ENCODE data around the gene TRMT11.
"Not testable (repeated sequence)": the region's sequence is repeated elsewhere in the genome, so short reads cannot be mapped to it uniquely, and the experiment has no call there.

Gene TRMT11

DNA sequence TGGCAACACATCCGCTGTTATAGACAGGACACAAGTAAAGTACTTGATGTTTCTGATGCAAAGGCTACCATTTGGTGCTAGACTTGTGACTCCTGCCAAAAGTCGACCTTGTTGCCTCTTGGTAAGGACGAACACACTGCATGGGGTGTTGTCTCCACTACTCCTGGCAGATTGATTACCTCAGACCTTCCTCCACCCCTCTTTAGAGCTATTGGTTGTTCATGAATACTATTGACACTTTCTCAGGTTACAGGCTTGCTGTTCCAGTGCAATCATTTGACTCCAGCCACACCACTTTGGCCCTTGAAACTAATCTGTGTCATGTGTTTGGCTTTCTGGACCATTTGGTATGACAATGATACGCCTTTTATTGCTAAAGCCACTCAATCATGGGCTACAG lies 62.3 kb downstream of the TRMT11 start:
- DNase-seq, result no peak

DNA sequence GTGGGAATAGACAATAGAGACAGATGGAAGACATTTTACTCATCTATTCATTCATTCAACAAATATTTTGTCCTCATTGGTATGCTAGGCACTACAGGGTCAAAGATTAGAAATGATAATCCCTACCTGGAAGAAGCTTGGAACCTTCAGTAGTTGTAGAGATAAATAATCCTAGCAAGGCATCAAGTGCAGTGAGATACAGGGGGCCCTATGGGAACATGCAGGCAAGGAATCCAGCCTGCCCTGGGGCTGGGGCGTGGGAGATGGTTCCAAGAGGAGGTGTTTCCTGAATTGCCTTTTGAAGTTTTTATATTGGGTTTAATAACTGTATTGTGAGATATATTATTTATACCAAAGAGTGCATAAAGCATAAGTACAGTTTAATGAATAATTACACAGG lies 64.5 kb downstream of the TRMT11 start:
- DNase-seq, result no peak

DNA sequence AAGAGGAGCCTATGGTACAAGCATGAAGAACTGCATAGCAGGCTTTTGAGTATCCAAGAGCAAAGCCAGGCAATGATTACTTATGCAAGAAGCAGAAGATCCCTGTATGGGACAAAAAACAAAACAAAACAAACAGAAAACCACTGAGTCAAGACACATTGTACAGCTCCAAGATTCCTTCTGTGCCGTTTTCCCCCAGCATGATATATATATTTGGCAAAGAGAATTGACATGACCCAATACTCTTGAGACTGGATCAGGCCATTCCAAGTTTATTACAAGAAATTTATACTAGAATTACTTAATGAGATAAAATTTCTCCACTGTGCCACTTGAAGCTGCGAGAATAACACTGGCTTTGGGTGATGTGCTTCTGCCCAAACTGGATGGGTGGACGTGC lies 65.5 kb downstream of the TRMT11 start:
- DNase-seq, result no peak

DNA sequence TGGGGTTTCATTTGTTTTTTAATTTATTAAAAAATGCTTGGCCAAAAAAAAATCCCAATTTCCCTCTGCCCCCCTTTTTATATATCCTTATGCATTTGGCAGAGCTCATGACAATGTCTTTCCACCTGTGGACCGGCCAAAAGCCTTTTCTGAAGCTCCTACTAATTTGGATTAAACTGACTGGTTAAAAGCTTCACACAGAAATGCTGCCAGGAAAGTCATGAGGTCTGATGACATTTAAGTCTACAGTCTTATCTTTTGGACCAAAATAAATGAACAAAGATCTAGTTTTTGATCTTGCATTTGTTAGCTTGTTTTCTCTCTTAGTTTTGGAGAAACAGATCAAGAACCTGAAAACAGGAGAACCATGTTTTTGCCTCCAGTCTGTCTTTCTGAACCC lies 66.1 kb downstream of the TRMT11 start:
- DNase-seq, result no peak

DNA sequence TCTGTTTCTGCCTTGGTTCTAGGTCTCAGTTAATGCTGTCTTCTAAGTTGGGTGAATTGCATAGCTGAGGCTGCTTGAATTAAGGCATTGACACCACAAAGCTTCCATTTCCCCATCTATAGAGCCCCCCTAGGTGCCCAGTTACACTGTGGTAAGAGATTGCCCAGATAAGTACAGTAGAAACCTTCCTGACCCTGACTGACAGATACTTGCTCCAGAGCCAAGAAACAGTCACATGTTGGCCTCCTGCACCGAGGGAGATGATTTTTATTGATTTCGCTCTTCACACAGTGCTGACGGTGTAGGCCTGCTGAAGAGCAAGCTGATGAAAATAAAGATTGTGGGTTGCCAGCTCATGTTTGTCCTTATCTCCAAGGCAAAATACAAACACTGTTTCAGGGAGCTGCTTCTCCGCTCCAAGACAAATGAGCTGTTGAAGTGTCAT lies 67.9 kb downstream of the TRMT11 start:
- no peak for DNase-seq

DNA sequence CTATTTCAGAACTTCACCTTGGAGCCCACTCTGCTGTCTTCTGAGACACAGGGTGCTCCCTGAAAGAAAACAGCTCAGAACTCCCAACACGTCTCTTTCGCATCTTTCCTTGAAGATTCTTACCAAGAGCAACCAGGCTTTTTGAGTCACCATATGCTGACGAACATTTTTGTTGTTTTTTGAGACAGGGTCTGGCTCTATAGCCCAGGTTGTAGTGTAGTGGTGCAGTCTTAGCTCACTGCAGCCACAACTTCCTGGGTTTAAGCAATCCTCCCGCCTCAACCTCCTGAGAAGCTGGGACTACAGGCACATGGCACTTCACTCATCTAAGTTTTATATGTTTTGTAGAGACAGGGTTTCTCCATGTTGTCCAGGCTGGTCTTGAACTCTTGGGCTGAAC lies 68.5 kb downstream of the TRMT11 start:
- no peak for DNase-seq

DNA sequence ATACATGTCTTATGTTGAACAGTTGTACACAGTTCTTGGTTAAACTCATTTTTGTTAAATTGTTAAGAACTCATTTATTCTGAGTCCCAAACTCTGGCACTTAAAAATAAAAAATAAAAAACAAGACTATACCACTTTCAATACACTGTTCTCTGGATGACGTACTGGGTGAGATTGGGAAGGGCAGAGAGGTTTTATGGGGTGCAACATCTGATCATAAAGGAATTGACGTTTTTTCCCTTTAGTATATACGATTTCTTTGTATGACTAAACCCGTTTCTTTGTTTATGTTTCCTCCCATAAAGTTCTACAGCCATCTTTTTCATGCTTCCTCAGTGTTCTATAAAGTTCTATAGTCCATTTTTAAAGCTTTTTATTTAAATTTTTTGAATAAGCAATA lies 69.1 kb downstream of the TRMT11 start:
- DNase-seq, result no peak

DNA sequence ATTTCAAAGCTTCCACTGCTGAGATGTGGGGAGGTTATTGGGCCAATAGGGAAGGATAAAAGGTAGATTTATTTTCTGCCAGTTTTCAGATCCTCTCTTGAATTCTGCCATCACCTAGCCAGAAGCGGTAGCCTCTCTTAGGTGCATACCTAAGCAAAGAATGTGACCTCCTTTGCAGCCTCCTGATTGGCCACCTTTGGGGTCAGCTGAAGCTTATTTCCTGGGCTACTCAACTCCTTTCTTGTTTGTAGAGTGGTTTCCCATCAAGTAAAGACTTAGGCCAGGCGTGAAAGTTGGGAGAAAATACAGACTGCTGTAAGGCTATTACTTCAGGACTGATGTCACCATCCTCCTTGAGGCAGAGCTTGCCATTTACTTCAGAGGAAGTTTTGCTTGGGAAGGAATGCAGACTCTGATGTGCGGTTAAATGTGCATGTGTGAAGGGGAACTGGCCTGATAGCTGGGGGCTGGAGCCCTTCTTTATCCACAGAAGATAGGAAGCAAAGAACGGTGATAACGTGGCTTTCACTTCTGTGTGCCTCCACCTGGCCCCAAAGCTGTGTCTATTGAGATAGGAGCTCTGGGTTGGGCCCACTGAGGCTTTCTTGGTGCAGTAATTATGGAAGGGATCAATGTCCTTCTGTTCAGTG lies 70.1 kb downstream of the TRMT11 start:
- no peak for DNase-seq

DNA sequence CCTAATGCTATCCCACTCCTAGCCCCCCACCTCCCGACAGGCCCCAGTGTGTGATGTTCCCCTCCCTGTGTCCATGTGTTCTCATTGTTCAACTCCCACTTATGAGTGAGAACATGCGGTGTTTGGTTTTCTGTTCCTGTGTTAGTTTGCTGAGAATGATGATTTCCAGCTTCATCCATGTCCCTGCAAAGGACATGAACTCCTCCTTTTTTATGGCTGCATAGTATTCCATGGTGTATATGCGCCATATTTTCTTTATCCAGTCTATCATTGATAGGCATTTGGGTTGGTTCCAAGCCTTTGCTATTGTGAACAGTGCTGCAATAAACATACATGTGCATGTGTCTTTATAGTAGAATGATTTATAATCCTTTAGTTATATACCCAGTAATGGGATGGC lies 71.7 kb downstream of the TRMT11 start:
- not testable (repeated sequence) for DNase-seq

DNA sequence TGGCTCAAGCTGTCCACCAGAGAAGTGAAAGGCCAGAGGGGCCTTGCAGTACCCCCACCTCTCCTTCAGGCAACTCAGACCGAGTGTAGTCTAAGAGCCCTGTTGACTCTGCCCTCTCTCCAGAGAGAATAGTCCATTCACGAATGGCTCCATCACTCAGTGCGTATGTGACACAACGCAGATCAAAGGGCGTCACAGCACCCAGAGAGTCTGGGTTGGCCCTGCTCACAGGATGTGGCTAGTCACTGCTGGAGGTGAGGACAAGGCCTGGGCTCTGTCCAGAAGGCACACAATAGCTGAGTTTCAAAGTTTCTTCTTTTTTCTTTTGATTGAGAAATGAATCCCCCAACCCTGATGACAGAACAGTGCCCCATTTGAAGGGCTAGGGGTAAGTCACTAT lies 74.1 kb downstream of the TRMT11 start:
- DNase-seq, result no peak

DNA sequence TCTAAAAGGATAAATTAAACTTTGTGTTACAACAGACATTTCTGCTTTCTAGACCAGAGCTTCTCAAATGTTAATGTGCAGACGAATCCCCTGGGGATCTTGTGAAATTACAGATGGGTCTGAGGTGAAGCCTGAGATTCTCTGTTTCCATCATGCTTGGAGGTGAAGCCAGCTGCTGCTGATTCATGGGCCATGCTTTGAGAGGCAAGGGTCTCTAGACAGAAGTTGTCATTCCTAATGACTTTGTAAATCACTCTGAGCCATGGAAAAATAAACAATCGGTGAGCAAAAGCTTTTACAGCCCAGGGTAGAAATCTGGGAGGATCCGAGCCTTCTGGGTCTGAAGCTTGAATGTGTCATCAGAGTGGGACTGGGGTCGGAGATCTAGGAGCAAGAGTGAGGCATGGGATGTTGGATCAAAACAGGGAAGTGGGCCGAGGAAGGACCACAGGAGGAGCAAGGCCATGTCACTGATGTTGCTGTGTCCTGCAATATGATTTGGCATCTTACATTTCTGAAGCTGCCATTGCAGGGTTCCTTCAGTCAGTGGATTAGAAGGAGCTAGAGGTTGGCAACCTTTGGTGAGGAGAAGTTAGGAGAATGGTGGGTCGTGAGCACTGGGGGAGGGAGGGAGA lies 77.3 kb downstream of the TRMT11 start:
- DNase-seq, result no peak

DNA sequence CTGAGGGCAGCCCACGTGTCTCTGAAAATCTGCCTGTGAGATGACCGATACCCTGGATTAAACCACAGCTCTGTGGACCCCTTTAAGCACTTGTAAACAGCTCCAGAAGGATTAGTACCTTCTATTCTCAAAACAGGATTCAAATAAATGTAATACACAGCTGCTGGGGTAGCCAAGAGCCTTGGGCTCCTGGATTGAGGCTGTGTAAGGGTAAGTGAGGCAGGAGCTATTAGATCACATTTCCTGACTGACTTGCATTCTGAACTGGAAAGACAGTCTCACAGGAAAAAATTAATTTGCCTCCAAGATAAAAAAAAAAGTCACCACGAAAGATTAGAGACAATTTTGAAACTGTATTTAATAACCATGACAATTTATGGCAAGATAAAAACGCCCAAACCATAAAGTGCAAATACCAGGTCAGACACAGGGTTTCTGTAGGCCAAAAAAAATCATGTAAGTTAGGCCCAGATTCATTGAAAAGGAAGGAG lies 78.0 kb downstream of the TRMT11 start:
- DNase-seq, result no peak

DNA sequence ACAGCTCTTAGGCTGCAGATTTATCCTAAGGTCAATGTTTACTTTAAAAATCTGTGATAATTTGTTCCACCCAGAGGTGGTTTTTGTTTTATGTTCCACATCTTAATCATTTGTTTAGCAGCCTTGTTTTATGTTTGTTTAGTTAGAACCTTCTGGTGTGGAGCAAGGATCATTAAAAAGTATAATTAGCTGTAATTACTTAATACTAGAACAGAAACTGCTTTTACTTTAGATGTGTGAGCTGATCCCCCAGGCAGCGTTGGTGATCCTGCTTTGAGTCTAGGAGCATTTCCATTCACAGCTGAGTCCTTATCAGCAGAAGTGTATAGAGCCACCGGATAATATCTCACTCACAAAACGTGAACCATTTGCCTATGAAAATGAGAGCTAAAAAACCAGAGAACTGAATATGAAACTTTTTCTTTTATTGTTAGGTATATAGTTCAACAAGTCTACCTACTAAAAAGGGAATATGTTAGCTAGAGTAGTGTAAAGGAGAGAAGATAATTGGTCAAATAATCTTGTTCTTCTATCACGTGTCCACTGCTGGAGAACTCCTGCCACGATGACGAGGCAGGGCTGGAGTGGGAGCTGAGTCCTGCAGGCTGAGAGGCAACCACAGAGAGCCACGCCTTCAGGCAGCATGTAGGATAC lies 78.5 kb downstream of the TRMT11 start:
- DNase-seq, result no peak

DNA sequence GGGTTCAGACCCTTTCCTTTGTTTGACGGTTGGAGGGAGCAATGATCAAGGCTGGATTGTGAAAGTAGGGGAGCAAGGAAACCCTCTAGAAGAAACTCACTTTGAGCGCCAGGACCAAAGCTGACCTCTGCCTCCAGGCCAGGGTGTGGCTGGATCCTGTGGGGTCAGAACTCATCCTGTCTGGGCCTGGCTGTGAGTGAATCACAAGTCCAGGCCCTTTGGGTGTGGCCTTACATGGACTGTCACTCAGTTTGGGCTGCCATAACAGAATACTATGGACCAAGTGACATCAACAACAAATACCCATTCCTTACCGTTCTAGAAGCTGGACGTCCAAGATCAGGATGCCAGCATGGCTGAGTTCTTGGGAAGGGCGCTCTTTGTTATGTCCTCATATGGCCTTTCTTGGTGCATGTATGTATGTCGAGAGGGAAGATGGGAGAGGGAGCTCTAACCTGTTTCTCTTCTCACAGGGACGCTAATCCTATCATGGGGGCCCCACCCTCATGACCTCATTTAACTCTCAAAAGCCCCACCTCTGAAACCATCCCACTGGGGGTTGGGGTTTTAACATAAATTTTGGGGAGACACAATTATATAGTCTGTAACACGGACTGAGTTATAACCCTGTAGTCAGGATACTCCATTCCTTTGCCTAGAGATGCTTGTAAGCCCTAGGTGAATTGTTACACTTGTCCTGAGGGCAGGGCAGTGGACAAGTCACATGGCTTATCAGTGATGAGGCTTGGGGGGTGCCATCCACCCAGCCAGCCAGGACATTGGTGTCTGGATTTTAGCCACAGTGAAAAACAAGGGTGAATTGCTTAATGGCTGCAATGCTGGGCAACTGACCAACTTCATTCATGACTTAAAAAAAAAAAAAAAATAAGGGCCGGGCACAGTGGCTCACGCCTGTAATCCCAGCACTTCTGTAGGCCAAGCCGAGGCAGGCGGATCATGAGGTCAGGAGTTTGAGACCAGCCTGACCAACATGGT lies 80.0 kb downstream of the TRMT11 start:
- DNase-seq, result no peak

DNA sequence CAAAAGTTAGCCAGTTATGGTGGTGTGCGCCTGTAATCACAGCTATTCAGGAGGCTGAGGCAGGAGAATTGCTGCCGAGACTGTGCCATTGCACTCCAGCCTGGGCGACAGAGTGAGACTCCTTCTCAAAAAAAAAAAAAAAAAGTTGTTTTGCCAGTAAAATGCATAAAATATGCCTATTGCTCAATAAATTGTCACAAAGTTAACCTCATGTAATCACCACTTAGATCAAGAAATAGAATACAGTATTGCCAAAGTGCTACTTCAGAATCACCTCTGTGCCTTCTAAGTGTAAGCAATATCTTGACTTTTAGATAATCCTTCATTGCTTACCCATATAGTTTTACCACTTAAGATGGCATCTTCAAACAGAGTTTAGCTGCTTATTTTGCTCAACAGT lies 80.7 kb downstream of the TRMT11 start:
- DNase-seq, result no peak

DNA sequence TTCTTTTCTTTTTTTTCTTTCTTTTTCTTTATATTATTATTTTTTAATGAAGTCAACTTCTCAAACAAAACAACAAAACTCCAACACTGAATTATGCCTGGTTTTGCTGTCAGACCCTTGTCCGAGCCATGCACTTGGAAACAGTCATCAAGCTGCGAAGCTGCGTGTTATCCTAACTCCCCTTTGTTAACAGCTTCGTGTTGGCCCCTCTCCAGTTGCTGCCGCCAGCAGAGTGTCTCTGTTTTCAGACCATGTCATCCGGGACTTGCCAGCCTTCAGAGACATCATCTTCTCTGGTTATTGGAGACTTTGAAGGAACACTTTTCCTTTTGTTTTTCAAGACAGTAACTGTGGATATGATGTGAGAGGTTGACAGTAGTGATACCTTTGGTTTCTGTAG lies 83.1 kb downstream of the TRMT11 start:
- DNase-seq, result no peak

DNA sequence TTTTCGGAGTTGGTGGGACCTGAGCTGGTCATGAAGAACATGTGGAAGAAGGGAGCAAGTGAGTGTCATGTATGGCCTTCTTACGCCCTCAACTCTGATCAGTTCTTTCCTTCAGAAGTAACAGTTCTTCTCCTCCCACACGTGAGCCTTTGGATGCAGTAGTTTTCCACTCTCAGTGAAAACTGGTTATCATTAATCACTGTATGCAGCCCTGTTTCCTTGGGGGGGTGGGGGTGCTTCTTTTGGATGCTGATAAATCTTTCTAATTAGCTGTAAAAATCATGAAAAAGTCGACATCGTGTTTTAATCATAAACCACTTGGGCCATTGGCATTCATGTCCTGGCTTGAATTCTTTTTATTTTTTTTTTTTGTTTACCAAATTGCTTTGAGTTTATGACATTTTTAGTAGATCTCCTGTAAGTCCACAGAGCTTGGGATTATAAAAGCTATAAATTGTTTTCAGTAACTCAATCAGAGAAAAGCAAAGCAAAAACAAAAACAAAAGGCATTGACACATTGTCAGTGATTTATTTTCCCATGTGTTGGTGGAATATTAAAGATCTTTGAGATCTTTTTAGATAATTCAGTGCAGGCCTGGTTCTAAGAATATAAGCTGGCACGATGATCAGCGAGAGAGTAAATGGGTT lies 84.8 kb downstream of the TRMT11 start:
- no peak for DNase-seq

DNA sequence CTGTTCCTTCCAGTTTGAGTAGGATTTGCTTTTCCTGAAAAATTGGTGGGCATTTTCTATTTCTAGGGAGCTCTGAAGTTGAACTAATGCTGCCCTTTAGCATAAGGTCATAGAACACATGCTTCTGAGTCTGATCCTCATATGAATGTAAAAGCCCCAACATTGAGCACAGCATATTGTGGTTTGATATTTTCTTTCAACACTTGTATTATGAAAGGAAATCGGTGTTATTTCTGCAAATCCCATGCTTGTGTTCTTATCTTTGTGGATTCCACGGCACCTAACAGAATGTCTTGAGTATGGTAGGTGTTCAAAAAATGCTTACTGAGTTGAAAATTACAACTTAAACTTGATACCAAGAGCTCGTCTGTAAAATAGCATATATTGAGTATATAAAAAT lies 85.8 kb downstream of the TRMT11 start:
- no peak for DNase-seq

DNA sequence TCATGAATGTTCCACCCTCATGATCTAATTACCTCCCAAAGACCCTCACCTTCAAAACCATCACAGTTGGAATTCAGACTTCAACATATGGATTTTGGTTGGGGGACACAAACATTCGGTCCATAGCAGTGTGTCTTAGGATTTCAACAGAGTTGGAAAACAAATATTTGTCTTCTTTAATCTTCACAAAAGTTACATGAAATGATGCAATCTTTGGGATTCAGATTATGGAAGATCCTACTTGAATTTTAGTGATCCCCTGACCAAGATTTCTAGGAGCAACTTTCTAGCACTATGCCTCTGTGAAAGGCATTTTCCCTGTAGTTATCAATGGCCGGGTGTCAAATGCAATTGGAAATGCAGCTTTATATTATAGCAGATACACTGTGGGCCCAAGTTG lies 86.5 kb downstream of the TRMT11 start:
- no peak for DNase-seq

DNA sequence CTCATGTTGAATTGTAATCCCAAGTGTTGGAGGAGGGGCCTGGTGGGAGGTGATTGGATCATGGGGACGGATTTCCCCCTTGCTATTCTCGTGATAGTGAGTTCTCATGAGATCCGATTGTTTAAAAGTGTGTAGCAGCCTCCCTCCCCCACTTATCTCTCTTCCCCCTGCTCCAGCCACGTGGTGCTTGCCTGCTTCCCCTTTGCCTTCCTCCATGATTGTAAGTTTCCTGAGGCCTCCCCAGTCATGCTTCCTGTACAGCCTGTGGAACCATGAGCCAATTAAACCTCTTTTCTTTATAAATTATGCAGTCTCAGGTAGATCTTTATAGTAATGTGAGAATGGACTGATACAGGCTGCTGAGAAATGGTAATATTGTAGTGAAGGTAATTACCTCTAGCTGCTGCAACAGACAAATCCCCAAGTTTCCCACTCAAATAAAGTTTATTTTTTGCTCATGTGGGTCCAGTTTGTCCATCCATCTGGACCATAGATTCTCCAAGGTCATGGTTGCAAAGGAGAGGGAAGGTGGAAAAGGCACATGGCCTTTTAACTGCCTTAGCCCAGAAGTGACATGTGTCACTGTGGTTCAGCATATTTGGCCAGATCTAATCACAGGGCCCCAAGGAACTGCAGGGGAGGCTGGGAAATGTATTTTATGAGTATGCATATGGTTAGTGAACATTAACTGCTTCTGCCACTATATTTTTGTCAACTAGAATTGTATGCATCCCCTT lies 89.2 kb downstream of the TRMT11 start:
- DNase-seq, result no peak

DNA sequence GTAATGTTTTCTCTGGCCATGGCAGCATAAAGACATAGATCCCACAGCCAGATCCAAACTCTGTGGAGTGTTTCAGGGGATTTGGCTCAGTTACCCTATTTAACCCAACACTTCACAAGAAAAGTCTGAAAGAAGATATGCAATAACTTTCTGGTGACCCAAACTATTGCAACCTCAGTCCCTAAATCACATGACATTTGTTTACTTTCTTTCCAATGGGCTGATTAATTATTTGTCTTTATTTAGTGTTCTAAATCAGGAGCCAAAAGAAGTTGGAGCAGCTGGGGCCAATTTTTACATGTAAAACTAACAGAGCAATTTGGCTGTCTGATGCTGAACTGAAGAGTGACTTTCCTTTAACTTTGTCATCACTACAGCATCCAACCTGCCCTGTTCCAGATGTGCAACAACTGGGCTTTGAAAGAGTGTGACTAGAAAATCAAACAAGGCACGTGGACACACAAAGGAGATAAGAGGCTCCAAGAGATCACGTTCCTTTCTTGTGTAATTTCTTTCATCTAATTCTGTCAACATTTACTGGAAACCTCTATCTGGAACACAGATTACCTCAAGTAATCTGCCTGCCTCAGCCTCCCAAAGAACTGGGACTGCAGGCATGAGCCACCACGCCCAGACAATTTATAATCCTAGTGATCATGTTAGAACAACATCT lies 90.8 kb downstream of the TRMT11 start:
- DNase-seq, result no peak
